Stimulated activated CD8-positive, alpha-beta memory T cell treated with anti-CD3 and anti-CD28 coated beads, Interleukin-7, amount 100 ng/mL, for 4 hours (primary cell): ENCODE data around the gene BPIFA2.
"Not testable (repeated sequence)": the region's sequence is repeated elsewhere in the genome, so short reads cannot be mapped to it uniquely, and the experiment has no call there.

Experiments
- DNase-seq, 2 donors: peaks; one replicate each; pipeline ENCODE4 v3.0.0-alpha.2; 2020; ENCODE audit warnings: low read depth in 2 of 2

BPIFA2 gene, protein sequence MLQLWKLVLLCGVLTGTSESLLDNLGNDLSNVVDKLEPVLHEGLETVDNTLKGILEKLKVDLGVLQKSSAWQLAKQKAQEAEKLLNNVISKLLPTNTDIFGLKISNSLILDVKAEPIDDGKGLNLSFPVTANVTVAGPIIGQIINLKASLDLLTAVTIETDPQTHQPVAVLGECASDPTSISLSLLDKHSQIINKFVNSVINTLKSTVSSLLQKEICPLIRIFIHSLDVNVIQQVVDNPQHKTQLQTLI

DNA sequence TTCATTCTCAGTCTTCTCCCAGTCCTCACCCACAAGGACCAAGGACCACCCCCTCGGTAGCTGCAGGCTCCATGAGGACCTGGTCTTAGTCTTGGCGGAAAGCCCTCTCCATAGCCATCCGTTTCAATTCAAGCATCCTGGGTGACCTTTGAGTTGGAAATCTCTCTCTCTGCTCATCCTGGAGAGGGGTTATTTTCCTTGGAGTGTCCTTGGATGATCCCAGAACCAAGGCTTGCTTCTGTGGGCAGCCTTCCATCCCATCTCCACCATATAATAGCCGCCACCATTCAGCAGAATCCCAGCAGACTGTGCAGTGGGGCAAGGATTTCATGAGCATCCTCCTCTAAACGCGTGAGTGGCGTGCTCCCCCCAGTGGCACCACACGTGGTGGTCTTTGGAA lies at the start of gene BPIFA2:
TSS of gene BPIFA2 (plus strand) at position 301 of the 400 bp plus-strand sequence. CDS start 987 bp downstream, outside the sequence.
- no peak for DNase-seq

DNA sequence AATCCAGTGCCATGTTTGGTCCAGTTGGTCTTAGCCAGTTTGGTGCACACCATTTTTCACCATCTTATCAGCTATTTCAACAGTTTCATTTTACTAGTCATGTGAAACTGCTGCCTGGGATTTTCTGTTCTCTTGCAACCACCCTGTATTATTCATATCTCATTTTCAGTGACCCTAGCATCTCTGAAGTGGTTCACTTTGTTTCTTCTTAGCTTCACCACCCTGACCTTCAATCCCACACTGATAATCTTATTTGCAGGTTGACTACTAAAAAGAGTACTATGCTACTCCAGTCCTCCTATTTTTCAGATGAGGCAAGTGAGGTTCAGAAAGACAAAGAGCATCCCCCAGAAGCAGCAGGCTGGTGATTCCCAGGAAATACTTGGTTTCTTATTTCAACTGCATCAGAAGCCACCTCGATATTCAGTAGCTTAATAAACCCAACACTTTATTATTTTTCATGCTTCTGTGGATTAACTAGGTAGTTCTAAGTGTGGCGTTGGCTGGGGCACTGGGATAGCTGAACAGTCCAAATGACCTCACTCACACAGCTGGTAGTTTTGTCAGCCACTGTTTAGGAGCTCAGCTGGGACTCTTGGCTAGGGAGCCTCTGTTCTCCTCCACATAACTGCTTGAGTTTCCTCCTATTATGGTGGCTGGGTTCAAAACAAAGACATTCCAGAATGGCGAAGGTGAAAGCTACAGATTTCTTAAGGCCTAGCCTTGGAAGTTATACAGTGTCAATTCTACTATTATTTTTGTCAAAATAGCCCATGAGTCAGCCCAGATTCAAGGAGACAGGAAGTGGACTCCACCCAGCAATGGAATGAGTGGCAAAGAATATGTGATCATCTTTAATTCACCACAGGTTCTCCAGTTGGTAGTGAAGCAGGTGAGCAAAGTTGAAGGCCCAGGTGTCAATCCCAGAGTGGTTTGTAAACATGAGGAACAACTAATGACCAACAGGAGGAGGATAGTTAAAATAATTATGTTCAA lies 47.9 kb upstream of the BPIFA2 start:
- DNase-seq = no peak

DNA sequence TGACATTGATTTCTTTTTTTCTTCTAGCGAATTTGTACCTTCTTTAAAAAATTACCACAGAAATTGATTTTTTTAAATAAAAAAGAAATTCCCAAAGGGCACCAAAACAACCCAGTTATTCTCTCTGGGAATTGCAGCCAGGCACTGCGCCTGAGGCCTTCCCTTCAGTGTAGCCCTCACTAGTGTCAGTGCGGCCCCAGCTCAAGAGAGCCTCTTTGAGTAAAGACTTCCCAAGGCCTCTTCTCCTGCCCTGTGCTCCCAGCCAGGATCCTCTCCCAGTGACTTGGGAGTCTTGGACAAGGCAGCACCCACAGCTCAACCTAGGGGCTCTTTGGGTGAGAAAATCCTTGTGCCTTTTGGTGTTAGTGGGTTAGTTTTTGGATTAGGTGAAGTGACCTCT lies 47.0 kb upstream of the BPIFA2 start:
- DNase-seq = no peak

DNA sequence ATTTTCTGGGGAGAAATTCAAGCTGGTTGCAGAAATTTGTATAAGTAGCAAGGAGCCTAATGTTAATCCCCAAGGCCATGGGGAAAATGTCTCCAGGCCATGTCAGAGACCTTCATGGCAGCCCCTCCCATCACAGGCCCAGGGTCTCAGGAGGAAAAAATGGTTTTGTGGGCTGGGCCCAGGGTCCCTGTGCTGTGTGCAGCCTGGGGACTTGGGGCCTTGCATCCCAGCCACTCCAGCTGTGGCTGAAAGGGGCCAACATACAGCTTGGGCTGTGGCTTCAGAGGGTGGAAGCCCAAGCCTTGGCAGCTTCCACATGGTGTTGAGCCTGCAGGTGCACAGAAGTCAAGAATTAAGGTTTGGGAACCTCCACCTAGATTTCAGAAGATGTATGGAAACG lies 45.7 kb upstream of the BPIFA2 start:
- not testable (repeated sequence) for DNase-seq

DNA sequence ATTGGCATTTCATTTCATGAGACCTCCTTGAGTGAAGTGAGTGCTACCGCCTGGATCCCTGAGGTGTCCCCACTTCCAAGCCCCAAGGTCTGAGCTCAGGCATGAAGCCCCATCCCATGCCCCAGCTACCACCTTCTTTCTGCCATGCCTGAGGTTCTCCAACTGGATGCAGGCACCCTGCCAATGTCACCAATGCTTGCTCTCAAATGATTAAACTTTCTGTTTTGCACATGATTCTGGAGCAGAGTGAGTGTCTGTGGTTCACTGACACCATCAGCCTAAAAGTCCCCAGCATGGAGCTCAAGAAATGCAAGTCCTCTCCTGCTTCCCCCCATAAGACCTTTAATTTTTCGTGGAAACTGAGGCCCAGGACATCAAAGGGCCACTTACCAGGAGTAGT lies 43.7 kb upstream of the BPIFA2 start:
- no peak for DNase-seq

DNA sequence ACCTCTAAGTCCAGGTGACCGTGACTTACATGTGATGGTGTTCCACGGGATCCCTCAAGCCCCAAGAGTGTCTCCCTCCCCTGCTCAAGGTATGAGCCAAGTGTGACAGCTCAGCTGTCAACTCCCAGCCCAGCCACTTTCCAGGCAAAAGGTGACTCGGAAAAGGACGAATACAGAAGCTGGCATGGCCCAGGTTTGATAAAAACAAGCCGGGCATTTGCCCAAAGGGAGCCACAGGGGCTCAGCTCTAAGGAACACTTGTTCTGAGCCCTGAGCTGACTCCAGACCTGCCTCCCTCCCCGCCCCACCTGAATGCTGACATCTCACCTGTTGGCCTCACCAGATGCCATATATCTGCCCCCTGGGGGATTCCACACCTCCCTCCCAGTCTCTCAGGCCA lies 43.0 kb upstream of the BPIFA2 start:
- DNase-seq = no peak

DNA sequence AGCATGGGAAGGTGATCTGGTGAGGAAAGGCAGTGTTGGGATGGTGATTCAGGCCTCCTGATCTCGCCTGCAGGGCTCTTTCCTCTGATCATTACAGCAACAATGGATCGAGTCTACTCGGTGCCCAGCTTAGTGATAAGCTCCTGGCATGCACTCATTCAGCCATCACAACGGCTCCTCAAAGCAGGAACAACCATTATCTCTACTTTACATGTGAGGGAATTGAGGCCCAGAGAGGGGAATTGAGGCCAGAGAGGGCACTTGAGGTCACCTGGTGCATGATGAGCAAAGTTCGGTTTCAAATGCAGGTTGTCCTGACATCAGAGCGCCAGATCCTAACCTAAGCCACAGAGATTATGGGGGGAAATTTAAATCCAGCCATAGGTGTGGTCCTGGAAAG lies 42.0 kb upstream of the BPIFA2 start:
- DNase-seq = no peak

DNA sequence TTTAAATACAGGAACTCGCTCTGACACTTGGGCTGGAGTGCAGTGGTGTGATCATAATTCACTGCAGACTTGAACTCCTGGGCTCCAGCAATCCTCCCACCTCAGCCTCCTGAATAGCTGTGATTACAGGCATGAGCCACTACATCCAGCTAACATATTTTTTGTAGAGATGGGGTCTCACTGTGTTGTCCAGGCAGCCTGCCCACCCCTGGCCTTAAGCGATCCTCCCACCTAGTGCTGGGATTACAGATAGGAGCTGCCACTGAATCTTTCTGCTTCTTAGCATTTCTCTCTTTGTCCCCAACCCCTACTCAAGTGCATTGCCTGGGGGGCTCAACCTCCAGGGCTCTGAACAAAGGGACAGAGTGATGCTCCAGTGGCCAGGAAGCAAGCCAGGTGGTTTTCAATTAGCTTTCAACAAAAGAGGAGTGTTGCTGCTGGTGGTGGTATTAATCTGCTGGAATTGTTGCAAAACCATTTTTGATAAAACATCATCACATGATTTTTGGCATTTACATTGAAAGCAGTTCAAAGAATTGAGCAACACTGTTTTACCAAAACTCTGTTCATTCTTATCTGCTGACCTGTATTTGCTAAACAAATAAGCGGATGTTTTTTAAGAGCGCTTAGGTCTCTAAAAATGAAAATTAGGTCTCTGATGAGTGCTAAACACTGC lies 40.4 kb upstream of the BPIFA2 start:
- no peak for DNase-seq

DNA sequence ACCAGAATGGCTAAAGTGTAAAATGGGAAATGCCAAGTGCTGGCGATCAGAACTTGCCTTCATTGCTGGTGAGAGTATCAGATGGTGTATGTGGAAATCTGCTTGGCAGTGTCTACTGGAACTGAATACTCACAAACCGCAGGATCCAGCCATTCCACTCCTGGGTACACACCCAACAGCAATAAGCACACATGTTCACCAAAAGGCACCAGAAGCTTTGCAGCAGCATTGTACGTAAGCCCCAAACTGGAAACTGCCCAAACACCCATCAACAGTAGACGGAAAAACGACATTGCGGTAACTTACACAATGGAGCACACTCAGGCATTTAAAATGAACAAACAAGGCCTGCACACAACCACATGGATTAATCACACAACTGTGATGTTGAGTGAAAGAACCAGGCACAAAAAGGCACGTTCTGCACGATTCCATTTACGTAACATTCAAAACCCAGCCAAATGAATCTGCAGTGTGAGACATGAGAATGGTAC lies 37.3 kb upstream of the BPIFA2 start:
- DNase-seq = no peak

DNA sequence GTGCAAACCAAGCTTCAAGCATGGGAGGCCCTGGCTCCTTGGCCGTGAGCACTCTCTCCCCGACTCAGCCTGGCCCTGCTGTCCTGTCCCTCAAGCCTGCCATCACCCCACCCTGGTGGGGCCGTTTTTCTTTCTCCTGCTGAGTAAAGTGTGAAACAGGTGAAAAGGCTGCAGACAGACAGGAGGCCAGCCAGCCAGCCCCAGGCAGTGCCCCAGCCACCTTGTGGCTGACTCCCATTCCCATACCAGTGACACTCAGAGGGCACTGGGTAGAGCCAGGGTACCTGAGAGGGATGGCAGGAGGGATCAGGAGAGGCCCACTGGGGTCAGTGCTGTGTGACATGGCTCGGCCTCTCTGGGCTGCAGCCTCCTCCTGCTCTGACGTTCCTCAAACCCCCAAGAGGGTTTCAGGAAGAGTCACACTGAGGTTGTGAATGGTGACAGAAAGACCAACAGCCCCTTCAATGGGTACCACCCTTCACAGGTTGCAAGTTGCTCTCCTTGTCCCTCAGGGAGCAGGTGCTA lies 35.9 kb upstream of the BPIFA2 start:
- DNase-seq = no peak

DNA sequence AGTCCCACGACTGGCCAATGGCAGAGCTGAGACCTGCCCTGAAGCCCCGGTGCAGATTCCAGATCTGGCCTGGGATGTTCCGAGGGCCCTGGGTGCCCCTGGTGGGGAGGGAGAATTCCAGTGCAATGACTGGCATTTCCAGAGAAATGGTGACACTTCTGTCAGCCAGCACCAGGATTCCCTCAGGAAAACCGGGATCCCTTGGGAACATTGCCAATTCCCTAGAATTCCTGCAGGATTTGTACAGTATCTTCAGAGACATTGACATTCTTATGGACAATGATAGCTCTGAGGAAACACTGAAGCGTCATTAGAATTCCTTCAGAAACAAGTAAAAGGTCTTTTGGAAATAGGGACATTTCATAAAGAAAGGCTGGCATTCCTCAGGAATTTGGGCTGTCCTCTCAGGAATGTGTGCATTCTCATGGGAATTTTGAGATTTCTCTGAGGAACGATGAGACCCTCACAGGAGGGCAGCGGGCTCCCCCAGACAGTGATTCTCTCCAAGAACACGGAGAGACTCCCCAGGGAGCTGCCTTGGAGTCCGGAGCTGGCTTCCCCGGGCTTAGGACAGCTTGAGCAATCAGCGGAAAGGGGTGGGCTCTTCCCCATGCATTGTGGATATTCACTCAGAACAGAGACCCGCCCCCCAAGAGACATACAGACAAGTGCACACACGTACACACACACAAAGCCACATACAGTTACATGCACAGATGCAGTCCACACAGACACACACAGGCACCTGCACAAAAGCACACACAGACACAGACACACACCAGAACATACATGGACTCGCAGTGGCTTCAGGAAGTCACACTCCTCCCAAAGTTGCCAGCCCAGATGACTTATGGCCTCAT lies 35.2 kb upstream of the BPIFA2 start:
- no peak for DNase-seq

DNA sequence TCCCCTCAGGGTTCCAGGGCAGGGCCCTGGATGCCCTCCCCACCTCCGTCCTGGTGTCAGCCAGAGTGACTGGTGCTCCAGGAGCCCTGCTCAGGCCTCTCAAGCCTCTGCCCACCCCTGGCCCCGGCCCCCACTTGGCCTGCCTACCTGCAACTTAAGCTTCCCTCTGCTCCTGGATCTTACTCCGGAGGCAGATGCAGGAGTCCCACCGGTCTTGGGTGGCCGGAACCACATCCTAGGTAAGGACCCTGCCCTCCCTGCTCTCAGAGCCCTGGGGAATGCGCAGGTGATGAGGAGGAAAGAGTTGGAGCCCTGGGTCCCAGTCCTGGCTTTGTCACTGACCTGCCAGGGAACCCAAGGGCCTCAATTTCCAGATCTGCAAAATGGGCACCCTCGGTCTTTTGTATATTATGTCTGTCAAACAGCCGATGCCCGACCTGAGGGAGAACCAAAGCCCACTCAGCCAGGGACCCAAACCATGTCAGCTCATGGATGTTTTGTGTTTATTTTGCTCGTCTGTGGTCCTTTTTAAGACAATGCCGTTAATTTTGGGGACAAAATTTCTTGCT lies 34.5 kb upstream of the BPIFA2 start:
- DNase-seq = no peak

DNA sequence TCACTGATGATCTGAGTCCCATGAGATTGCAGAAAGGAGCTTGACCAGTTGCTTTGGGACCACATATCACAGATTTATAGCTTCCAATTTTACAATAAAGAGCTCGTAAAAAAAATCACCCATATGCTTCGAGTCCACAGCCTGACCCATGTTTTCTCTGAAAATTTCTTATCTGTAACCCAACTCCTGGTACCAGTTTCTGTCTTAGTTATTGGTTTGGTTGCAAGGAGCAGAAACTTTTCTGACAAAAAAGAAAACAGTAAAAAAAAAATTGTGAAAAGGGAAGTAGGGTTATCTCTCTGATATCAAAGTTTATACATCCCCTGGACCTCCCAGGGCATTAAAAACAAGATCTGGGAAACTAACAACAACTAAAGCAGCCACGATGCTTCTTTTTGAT lies 30.8 kb upstream of the BPIFA2 start:
- no peak for DNase-seq

DNA sequence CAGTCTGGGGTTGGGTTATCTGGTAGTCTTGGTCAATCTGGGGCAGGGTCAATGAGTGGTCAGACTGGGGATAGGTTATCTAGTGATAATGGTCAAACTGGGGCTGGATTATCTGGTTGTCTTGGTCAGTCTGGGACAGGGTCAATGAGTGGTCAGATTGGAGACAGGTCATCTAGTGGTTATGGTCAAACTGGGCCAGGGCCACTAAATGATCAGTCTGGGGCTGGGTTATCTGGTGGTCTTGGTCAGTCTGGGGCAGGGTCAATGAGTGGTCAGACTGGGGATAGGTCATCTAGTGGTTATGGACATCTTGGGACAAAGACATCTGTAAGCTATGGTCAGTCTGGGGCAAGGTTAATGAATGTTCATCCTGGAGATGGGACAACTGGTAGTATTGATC lies 28.5 kb upstream of the BPIFA2 start:
- DNase-seq = no peak

DNA sequence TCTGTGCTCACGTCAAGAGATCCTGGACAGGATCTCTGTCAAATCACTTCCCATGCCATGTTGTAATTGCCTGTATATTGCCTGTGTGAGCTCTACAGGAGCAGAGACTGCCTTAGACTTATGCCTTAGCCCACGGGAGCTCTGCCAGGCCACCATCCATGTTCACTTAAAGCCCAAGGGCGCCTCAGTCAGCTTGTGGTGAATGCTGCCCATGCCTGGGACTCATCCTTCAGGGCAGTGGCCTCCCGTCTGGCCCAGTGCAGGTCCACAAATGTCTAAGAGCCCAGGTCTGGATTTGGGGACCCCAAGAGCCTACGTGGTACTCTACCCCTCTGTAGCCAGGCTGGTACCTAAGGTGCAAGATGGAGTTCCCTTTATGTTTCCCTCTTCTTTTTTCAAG lies 22.4 kb upstream of the BPIFA2 start:
- no peak for DNase-seq

DNA sequence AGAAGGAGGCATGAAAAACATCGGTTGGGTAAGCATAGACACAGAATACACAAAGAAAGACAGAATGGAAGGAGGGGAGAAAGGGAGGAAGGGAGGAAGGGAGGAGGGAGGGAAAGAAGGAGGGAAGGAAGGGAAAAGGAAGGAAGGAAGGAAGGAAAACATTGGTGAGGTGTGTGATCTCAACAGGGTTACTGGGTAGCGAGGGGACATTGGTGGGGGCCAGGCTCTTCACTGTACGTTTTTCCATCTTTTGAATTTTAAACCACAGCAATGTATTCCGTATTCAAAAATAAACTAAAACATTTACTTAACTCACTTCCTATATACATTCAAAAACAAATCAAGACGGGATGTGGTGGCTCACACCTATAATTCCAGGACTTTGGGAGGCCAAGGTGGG lies 20.7 kb upstream of the BPIFA2 start:
- DNase-seq = no peak

DNA sequence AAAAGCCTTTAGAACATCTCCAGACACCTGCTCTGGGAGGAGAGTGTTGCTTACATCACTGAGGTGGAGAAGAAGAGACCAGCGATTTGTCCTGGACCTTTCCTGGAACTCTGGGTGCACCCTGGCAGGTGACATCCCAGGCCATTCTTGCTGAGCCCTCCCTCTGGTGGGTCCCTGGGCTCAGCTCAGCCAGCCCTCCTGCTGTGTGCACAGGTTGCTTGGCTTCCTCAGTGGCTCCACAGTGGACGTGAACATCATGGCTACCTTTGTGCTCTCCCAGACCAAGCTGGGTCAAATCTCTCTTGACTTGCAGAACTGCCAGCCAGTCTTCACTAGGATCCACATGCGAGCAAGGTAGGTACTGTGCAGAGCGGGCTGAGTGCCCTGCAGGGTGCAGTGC lies 19.9 kb upstream of the BPIFA2 start:
- DNase-seq = no peak

DNA sequence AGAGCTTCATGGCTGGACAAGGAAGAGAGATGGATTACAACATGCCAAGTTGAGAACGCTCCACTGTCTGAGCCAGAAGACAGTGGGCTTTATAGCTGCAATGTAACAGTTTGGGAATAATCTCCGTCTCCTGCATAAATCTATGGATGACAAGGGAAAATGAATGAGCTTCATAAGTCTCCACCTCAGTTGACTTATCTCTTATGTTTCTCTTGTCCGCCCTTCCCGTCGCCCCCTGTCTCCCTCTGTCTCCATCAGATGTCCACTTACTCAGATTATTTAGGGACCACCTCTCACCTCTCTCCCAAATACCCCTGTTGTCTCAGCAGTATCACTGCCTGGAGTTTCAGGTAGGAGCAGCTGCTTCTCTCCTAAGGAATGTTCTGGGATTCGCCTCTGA lies 13.7 kb upstream of the BPIFA2 start:
- DNase-seq = no peak

DNA sequence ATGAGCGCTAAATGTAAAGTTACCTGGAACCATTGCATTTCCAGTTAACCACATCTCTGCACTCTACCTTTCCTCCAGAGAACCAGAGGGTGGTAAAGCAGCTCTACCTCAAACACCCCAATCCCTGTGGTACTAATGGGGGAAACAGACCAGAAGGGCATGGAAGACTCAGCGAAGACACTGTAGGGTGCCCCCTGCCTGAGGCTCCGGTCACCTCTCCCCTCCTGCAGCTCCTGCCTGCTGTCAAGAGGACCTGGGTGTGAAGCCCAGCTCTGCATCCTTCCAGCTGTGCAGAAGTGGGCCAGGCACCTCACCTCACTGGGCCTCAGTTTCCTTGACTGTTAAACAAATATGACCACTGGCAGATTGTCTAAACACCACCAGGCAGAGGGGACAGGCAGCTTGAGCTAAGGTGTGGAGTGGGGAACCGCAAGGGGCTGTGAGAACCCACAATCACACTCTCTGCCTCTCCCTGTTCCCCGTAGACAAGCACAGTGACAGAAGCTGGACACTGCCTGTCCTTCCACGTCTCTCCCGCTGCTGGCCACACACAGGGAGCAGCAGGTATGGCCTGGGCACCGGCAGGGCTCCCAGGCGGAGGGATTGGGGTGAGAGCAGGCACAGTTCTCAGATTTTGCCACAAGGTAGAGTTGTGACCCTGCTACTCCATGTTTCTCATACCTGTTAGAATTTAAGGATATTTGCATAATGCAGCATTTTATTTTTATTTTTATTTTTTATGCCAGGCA lies 9.1 kb upstream of the BPIFA2 start:
- no peak for DNase-seq

DNA sequence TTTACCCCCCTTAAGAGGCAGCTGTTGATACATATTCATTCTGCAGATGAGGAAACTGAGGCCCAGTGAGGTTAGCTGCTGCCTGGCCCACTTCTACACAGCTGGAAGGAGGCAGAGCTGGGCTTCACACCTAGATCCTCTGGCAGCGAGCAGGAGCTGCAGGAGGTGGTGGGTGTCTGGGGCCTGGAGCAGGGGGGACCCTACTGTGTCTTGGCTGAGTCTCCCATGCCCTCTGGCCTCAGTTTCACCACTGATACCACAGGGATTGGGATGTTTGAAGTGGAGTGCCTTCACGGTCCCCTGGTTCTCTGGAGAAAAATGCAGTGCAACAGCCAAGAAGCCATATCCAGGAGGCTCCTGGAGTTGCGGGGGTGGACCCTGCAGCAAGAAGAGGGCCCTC lies 8.2 kb upstream of the BPIFA2 start:
- DNase-seq = no peak
